Glomerular visceral epithelial cell (primary cell): Measurements from ENCODE around the gene EYS.
"Not testable (repeated sequence)": the region's sequence is repeated elsewhere in the genome, so short reads cannot be mapped to it uniquely, and the experiment has no call there.

Source experiments
- DNase-seq: peaks from one replicate; pipeline ENCODE4 v3.0.0-alpha.2; 2016; ENCODE audit errors: extremely low spot score

The EYS gene

GRCh38 chr6:63740709-63741108, 1966.3 kb downstream of the EYS start:
- DNase-seq: peak; percentile 68

DNA sequence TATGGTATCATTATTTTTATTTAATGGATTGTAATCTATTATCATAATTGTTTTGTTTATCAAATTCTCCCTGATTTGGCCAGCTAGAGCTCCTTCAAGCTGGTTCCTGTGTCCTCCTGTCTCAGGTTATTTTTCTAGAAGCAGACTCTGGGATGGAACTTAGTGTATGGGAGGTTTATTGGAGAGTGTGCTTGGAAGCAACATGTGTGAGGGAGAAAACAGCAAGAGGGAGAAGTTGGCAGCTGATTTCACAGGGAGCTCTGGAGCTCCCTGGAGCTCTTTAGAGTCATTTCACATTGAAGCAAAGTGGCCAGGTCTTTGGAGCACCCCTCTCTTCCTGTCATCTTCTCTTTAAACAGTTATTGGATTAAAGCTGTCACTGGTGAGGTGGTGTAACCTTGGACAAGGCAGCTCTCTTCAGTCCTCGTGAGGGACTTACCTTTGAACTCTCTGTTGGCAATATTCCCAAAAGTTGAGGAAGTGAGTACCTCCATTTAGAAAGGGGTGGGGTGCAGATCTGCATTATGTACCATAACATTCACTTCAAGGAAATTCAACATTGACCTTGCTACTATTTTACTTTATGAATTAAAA, 1967.8 kb downstream of the EYS start:
- DNase-seq: no peak

- DNase-seq: not testable (repeated sequence)
These were observed 1968.8 kb downstream of the EYS start for GRCh38 chr6:63738190-63738589.

- no peak for DNase-seq
These were observed 1972.1 kb downstream of the EYS start for GRCh38 chr6:63734923-63735322.

DNA sequence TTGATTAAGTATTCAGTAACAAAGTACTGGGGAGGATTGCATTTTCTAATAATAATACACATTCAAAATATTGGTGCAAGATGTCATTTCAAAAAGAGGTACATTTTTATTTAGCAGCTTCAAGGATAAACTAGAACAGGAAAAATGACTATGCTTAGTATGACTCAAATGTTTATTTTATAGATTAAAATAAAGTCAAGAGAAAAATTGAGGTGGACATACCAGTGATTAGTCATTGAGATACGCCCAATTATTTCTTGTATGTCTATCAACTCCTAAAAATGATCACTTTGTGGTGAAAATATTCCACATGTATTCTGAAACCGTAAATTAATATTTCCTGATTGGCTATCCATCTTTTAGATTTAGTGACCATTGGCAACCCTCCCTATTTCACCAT, 1974.7 kb downstream of the EYS start:
- no peak for DNase-seq

- DNase-seq: no peak
These were observed 1975.1 kb downstream of the EYS start for GRCh38 chr6:63731930-63732329.

DNA sequence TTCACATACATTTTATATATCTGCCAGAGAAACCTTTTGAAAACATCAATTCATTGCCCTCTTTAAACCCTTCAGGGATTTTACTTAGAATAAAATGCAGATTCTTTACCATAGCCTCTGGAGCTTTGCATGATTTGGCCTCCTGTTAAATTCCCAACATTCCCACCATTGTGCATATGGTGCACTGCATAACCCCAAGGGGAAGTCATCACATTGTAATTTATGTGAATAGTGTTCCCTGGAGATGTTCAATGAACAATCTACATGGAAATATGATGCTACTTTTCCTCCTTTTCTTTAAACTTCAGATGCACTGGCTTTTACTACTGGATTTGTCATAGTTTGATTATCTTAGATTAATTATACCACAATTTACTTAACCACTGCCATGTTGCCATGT, 1976.7 kb downstream of the EYS start:
- no peak for DNase-seq

DNA sequence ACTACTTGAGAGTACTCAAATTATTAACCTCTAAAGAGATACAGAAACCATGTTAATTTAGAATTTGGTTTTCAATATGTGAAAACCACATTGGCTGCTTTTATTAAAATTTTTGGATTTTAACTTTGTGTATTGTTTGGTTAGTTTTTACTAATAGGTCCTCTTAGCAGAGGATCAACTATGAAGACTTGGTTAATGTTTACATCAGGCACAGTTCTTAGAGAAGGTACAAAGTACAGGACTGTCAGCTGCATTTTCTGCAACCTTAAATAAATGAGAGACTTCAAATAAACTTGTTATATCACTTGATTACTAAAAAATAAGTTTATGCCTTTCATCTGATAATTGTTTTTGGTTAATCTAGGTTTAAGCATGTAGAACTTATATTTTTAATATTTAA, 1982.3 kb downstream of the EYS start:
- DNase-seq: no peak

DNA sequence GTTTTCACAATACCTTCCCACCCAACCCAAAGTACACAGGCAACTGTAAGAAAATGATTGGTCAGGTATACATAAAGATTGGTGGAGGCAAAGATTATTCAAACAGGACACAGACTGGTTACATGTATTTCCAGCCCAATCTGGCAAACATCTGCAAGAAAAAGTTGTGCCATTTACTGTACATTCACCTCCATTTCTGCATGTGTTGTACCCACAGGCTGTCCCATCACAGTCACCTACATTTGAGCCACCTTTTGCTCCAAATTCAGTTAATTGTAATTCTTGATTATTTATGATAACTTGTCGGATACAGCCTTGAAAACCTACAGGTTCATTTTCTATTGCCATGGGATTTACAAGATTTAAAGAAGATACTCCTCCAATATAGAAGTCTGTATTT, 1985.8 kb downstream of the EYS start:
- no peak for DNase-seq

GRCh38 chr6:63716169-63716568, 1990.9 kb downstream of the EYS start:
- no peak for DNase-seq

GRCh38 chr6:63714091-63714490, 1992.9 kb downstream of the EYS start:
- no peak for DNase-seq

- DNase-seq: no peak
These were observed 1993.7 kb downstream of the EYS start for GRCh38 chr6:63713332-63713731.

- no peak for DNase-seq
These were observed 1997.9 kb downstream of the EYS start for GRCh38 chr6:63709148-63709547.

DNA sequence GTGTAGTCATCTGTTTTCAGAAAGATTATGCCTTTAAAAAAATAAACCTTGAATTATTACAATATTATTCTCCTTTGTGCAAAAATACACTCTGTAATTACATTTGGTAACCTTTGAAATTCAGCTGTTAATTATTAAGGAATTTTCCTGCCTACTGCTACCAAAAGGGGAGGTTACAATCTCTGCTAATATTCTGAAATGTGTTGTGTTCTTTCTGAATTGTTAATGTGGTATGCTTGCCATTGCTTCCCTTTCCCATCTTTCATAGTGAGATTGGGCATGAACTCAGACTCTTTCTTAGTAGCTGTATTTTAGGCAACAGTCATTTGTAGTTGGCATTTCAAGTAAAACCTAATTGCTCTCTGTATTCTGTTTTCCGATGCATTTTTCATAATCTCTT, 1998.4 kb downstream of the EYS start:
- no peak for DNase-seq

- DNase-seq: no peak
These were observed 2000.4 kb downstream of the EYS start for GRCh38 chr6:63706630-63707029.

DNA sequence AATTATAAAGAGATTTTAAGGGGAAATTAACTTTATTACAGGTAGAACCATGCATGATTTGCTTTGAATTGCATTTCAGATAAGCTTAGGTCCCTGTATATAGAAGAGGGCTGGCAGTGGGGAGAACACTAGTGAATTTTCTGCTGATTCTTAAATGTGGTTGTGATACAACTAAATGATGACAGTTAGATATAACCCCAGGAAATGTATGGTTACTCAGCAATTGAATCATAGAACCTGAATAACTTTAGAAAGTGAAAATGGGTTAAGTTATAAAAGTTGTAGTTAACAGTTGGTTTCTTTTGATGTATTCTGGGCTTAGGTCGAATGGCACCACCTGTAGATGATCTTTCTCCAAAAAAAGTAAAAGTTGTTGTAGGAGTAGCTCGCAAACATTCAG, 2001.3 kb downstream of the EYS start:
- DNase-seq: no peak

GRCh38 chr6:63690221-63690620, 2016.8 kb downstream of the EYS start:
- DNase-seq: no peak

- DNase-seq: no peak
These were observed 2017.6 kb downstream of the EYS start for GRCh38 chr6:63689421-63689820.

- no peak for DNase-seq
These were observed 2021.3 kb downstream of the EYS start for GRCh38 chr6:63685446-63686379.

- DNase-seq: no peak
These were observed 2023.9 kb downstream of the EYS start for GRCh38 chr6:63683071-63683603.

DNA sequence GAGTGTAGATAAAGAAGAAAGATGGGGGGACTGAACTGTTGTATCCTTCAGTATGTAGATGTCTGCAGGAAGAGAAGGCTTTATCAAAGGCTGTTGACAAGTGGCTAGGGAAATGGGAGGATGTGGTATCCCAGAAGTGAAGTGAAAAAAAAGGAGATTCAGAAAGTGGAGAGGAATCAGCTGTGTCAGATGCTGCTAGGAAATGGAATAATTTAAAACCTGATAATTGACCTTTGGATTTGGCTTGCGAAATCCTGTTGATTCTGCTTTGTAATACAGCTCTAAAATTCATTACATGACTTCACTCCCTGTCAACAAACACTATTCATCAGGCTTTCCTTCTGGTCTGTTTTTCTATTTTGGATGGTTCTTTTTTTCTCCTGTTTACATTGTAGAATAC, 2029.7 kb downstream of the EYS start:
- DNase-seq: no peak

- no peak for DNase-seq
These were observed 2030.5 kb downstream of the EYS start for GRCh38 chr6:63676412-63677114.
